Astrocyte of the spinal cord (primary cell): ENCODE measurements around the gene DNM3.

Experiments used
- DNase-seq: peaks from one replicate; pipeline ENCODE4 v3.0.0; 2011; ENCODE audit warnings: low read depth, low spot score
- H3K4me3 ChIP-seq: 2 replicates; pipeline ENCODE4 v1.5.1; 2011; ENCODE audit warnings: low read depth, mild to moderate bottlenecking, low read length, moderate library complexity
- CTCF ChIP-seq: IDR thresholded peaks from 2 replicates; pipeline ENCODE4 v1.5.1; 2012; ENCODE audit warnings: low read depth, mild to moderate bottlenecking, low read length, inconsistent platforms
- in situ Hi-C: cut with HindIII; loops from 2 replicates; pipeline ENCODE4 v1.10.0; 2017; ENCODE audit warnings: low sequenced_read_pairs

Gene DNM3

GRCh38 chr1:171909711-171910110 is 68.4 kb downstream of the DNM3 start:
- peak; percentile 25 for DNase-seq
- no peak overlapping the region for H3K4me3 ChIP-seq
- in situ Hi-C loops: no loop called here

GRCh38 chr1:171910786-171911185 is 69.5 kb downstream of the DNM3 start:
- no peak overlapping the region for H3K4me3 ChIP-seq
- DNase-seq: no peak
- in situ Hi-C loops: no loop called here

More at GRCh38 chr1:171909711-171910110, 68.4 kb downstream of the DNM3 start:
- no peak for TF ChIP-seq CTCF

GRCh38 chr1:171911506-171911905 is 70.2 kb downstream of the DNM3 start:
- TF ChIP-seq CTCF: no peak
- in situ Hi-C loops: no loop called here
- DNase-seq: no peak
- H3K4me3 ChIP-seq: no peak overlapping the region

More at GRCh38 chr1:171910786-171911185, 69.5 kb downstream of the DNM3 start:
- TF ChIP-seq CTCF: no peak

- no peak for DNase-seq
- in situ Hi-C loops: no loop called here
- no peak for TF ChIP-seq CTCF
- H3K4me3 ChIP-seq: no peak overlapping the region
Measured at GRCh38 chr1:171912509-171913175, 71.3 kb downstream of the DNM3 start.

GRCh38 chr1:171913385-171913784 is 72.1 kb downstream of the DNM3 start:
- in situ Hi-C loops: no loop called here
- no peak for TF ChIP-seq CTCF
- peak; percentile 28 for DNase-seq
- H3K4me3 ChIP-seq: no peak overlapping the region

- in situ Hi-C loops: no loop called here
- no peak for TF ChIP-seq CTCF
- no peak overlapping the region for H3K4me3 ChIP-seq
- no peak for DNase-seq
Measured at GRCh38 chr1:171916315-171916771, 75.0 kb downstream of the DNM3 start.
